ENCODE results near the gene CFAP126. TPM values are rescaled to one million over a fixed set of nuclear protein-coding genes. Genes with fewer than 3 reads are reported as not detected.

CFAP126 gene
- total and polyA plus RNA-seq, 2 donors (not counting 1 experiment from before 2014, with no cell fraction given), result not detected

DNA sequence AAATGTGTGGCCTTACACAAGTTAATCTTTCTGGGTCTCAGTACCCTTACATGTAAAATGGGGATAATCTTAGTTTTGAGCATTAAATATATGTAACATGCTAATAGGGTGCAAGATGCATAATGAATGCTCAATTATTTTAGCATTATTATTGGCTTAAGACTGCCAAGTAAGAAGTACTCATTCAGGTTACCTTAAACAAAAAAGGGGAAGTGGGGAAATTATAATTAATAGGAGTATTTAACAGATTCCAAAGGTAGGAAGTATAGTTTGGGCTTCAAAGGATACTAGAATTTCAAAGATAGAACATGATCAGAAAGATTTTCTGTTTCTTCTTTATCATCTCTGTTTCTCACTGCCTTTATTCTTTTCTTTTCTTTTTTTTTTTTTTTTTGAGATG is 5.8 kb upstream of the CFAP126 start:
- Histone ChIP-seq H3K4me2 (replicated peaks; ENCODE audit: low read depth, low read length, poor library complexity, severe bottlenecking) (no peak overlapping the region), H3K27me3 (replicated peaks in 1 of 4; ENCODE audit: control extremely low read depth in 1 of 4, control insufficient read depth in 3 of 4, insufficient read depth in 4 of 4, low read length in 3 of 4) (no peaks in the 10 kb centered on the region), H3K9me3 (ENCODE audit: control extremely low read depth in 1 of 3, control insufficient read depth in 2 of 3, insufficient read depth in 1 of 3, low read length in 2 of 3) (no peaks in the 10 kb centered on the region), H3K79me2 (ENCODE audit: control insufficient read depth, insufficient read depth, low read length) (no peaks in the 10 kb centered on the region), H4K20me1 (ENCODE audit: control insufficient read depth, insufficient read depth, low read length, poor library complexity, severe bottlenecking) (no peaks in the 10 kb centered on the region), H3K4me1 (ENCODE audit: control insufficient read depth in 2 of 2, insufficient read depth in 2 of 2, low read length in 2 of 2) (no peaks in the 10 kb centered on the region), H3K27ac (ENCODE audit: low read length in 2 of 2) (no peak overlapping the region), H2AFZ (ENCODE audit: insufficient read depth, low read depth, low read length, poor library complexity, severe bottlenecking) (no peak overlapping the region), H3K4me3 (ENCODE audit: control extremely low read depth in 1 of 5, extremely low read depth in 1 of 5, insufficient read depth in 1 of 5, low read depth in 2 of 5, low read length in 4 of 5) (no peak overlapping the region), H3K9ac (ENCODE audit: low read length) (no peak overlapping the region), H3K36me3 (replicated peaks in 1 of 2; ENCODE audit: control extremely low read depth in 1 of 2, control insufficient read depth in 1 of 2, extremely low read depth in 1 of 2, insufficient read depth in 2 of 2, low read length in 1 of 2) (no peaks in the 10 kb centered on the region)
- ATAC-seq (ENCODE audit: low read depth) (no peak), DNase-seq (no peak)
- intact Hi-C loops (cut with micrococcal nuclease), result no loop called here
- H3K4me1 Mint-ChIP-seq, result no peaks in the 10 kb centered on the region
- TF ChIP-seq EZH2 (IDR thresholded peaks at IDR 0.05; ENCODE audit: borderline replicate concordance, insufficient read depth, low read depth, low read length, poor library complexity, severe bottlenecking), result no peak
- TF ChIP-seq, protein P1, sequence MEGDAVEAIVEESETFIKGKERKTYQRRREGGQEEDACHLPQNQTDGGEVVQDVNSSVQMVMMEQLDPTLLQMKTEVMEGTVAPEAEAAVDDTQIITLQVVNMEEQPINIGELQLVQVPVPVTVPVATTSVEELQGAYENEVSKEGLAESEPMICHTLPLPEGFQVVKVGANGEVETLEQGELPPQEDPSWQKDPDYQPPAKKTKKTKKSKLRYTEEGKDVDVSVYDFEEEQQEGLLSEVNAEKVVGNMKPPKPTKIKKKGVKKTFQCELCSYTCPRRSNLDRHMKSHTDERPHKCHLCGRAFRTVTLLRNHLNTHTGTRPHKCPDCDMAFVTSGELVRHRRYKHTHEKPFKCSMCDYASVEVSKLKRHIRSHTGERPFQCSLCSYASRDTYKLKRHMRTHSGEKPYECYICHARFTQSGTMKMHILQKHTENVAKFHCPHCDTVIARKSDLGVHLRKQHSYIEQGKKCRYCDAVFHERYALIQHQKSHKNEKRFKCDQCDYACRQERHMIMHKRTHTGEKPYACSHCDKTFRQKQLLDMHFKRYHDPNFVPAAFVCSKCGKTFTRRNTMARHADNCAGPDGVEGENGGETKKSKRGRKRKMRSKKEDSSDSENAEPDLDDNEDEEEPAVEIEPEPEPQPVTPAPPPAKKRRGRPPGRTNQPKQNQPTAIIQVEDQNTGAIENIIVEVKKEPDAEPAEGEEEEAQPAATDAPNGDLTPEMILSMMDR (IDR thresholded peaks at IDR 0.05), result no peak
- H3K27ac Mint-ChIP-seq, result no peak overlapping the region
- no peaks in the 10 kb centered on the region for H3K27me3 Mint-ChIP-seq
- CTCF ChIA-PET, result interaction anchor here (1.4 to 2.5 kb wide), 2 partner anchors 9 to 11 kb away, joined by 7 read pairs; no protein-coding TSS in a partner anchor
- POLR2A ChIA-PET, result no interaction called here
- H3K4me3 Mint-ChIP-seq, result no peak overlapping the region
- H3K9me3 Mint-ChIP-seq (ENCODE audit: insufficient read depth), result no peaks in the 10 kb centered on the region

DNA sequence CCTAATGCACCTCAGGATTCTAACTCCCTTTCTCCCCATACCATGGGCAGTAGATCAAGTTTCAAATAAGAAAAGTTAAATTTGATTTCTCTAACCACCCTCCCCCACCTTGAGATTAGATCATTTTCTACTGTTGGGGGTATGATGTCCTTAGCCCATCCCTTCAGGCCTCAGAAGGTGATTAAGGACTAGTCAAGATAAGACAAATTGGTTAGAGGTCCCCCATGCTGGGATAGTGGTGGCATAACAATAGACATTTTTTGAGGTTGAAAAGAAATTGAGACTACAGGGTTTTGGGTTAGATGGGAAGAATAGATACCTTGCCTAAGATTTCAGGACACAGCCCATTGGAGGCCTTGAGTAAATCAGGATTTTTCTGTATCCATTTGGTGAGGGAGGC is 2.5 kb downstream of the CFAP126 start:
- DNase-seq, result no peak
- peaks cover 0 to 28% of the 10 kb centered on the region in 2 experiments for H3K36me3 ChIP-seq (replicated peaks in 1 of 2; ENCODE audit: control extremely low read depth in 1 of 2, control insufficient read depth in 1 of 2, extremely low read depth in 1 of 2, insufficient read depth in 2 of 2, low read length in 1 of 2)
- no peaks in the 10 kb centered on the region for H3K9me3 Mint-ChIP-seq (ENCODE audit: insufficient read depth)
- H3K4me3 ChIP-seq (ENCODE audit: control extremely low read depth in 1 of 5, extremely low read depth in 1 of 5, insufficient read depth in 1 of 5, low read depth in 2 of 5, low read length in 4 of 5), result no peak overlapping the region
- no peaks in the 10 kb centered on the region for H3K9me3 ChIP-seq (ENCODE audit: control extremely low read depth in 1 of 3, control insufficient read depth in 2 of 3, insufficient read depth in 1 of 3, low read length in 2 of 3)
- H3K4me1 ChIP-seq (ENCODE audit: control insufficient read depth in 2 of 2, insufficient read depth in 2 of 2, low read length in 2 of 2), result peaks cover 7 to 9% of the 10 kb centered on the region in 2 donors
- TF ChIP-seq, protein P1 (IDR thresholded peaks at IDR 0.05), result no peak
- no peak for TF ChIP-seq EZH2 (IDR thresholded peaks at IDR 0.05; ENCODE audit: borderline replicate concordance, insufficient read depth, low read depth, low read length, poor library complexity, severe bottlenecking)
- no peak for ATAC-seq (ENCODE audit: low read depth)
- H3K27ac ChIP-seq (ENCODE audit: low read length in 2 of 2), result no peak overlapping the region
- H3K79me2 ChIP-seq (ENCODE audit: control insufficient read depth, insufficient read depth, low read length), result no peaks in the 10 kb centered on the region
- peak overlapping the region; percentile 22 for H3K27ac Mint-ChIP-seq
- no peaks in the 10 kb centered on the region for H3K27me3 ChIP-seq (replicated peaks in 1 of 4; ENCODE audit: control extremely low read depth in 1 of 4, control insufficient read depth in 3 of 4, insufficient read depth in 4 of 4, low read length in 3 of 4)
- H2AFZ ChIP-seq (ENCODE audit: insufficient read depth, low read depth, low read length, poor library complexity, severe bottlenecking), result no peak overlapping the region
- H3K4me2 ChIP-seq (replicated peaks; ENCODE audit: low read depth, low read length, poor library complexity, severe bottlenecking), result no peak overlapping the region
- H3K4me3 Mint-ChIP-seq, result no peak overlapping the region
- no peaks in the 10 kb centered on the region for H4K20me1 ChIP-seq (ENCODE audit: control insufficient read depth, insufficient read depth, low read length, poor library complexity, severe bottlenecking)
- ChIA-PET POLR2A (no interaction called here), CTCF (no interaction called here)
- H3K27me3 Mint-ChIP-seq, result no peaks in the 10 kb centered on the region
- no peak overlapping the region for H3K9ac ChIP-seq (ENCODE audit: low read length)
- peaks cover 8% of the 10 kb centered on the region for H3K4me1 Mint-ChIP-seq
- intact Hi-C loops (cut with micrococcal nuclease), result loop anchor here (5.0 kb wide), 1 partner anchor 163 kb away; the partner anchor contains the start of gene NDUFS2

Data from B cell (primary cell).